Calu3 (cell line): Measurements from ENCODE around the gene FAM89B. TPM values are rescaled to one million over a fixed set of nuclear protein-coding genes. Genes with fewer than 3 reads are reported as not detected.

ENCODE experiments used
- BruUV-seq: library from RNA; stranded (reverse); fragments of 400-500 nt; replicated peaks from 2 replicates; lab custom pipeline; 2021; lab: Mats Ljungman, UMichigan
- CTCF ChIA-PET: fragments of 300-600 bp; sonication (Branson Sonifier 250); formaldehyde crosslinking; loops from one replicate; lab custom pipeline; 2022; ENCODE audit warnings: antibody characterized with exemption; lab: Charles Lee
- DNase-seq: peaks from one replicate; pipeline ENCODE4 v3.0.0; 2022
- H3K27ac Mint-ChIP-seq: one replicate; pipeline ENCODE4 v1.8.0; 2022; ENCODE audit warnings: mixed read lengths; ENCODE audit not compliant: unreplicated experiment
- H3K27me3 Mint-ChIP-seq: one replicate; pipeline ENCODE4 v1.8.0; 2022; ENCODE audit warnings: mixed read lengths; ENCODE audit not compliant: unreplicated experiment
- H3K36me3 Mint-ChIP-seq: one replicate; pipeline ENCODE4 v1.8.0; 2022; ENCODE audit warnings: mild to moderate bottlenecking, moderate library complexity, mixed read lengths; ENCODE audit not compliant: insufficient read depth, unreplicated experiment
- H3K4me1 Mint-ChIP-seq: one replicate; pipeline ENCODE4 v1.8.0; 2022; ENCODE audit warnings: mild to moderate bottlenecking, low read depth, mixed read lengths; ENCODE audit not compliant: unreplicated experiment
- H3K4me3 Mint-ChIP-seq: one replicate; pipeline ENCODE4 v1.8.0; 2022; ENCODE audit warnings: mild to moderate bottlenecking, low read depth, moderate library complexity, mixed read lengths; ENCODE audit not compliant: unreplicated experiment
- H3K9me3 Mint-ChIP-seq: one replicate; pipeline ENCODE4 v1.8.0; 2022; ENCODE audit warnings: low read depth, mixed read lengths; ENCODE audit not compliant: unreplicated experiment
- intact Hi-C: fragments of 100-400 bp; cut with micrococcal nuclease; formaldehyde crosslinking; loops from one replicate; pipeline ENCODE4 v1.10.0; 2022; ENCODE audit not compliant: unreplicated experiment
- total RNA-seq: library from RNA; stranded (reverse); gene quantifications from 2 replicates; pipeline ENCODE4 v1.2.3, GENCODE V29; 2022
- TF ChIP-seq, protein P1 (sequence below): fragments of 200-600 bp; IDR thresholded peaks from one replicate; pipeline ENCODE4 v1.8.0; 2022; ENCODE audit warnings: antibody characterized with exemption; ENCODE audit not compliant: unreplicated experiment

The FAM89B gene
- total RNA-seq, 1 experiment from 2014 or later, result 29.8 TPM

DNA sequence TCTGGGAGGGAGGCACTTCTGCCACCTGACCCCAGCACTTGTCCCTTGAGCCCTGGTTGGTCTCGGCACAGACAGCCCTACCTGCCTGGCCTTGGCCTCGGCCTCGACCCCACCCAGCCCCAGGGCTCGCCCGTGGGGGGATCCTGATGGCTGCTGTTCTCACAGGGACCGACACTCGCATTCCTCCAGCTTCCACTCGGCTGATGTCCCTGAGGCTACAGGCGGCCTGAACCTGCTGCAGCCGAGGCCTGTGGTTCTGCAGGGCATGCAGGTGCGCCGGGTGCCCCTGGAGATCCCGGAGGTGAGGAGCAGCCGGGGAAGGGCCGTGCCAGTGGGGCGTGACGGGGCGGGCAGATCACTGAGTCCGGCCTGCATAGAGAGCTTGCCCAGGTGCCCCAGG, 48.3 kb downstream of the FAM89B start:
- TF ChIP-seq, protein P1, sequence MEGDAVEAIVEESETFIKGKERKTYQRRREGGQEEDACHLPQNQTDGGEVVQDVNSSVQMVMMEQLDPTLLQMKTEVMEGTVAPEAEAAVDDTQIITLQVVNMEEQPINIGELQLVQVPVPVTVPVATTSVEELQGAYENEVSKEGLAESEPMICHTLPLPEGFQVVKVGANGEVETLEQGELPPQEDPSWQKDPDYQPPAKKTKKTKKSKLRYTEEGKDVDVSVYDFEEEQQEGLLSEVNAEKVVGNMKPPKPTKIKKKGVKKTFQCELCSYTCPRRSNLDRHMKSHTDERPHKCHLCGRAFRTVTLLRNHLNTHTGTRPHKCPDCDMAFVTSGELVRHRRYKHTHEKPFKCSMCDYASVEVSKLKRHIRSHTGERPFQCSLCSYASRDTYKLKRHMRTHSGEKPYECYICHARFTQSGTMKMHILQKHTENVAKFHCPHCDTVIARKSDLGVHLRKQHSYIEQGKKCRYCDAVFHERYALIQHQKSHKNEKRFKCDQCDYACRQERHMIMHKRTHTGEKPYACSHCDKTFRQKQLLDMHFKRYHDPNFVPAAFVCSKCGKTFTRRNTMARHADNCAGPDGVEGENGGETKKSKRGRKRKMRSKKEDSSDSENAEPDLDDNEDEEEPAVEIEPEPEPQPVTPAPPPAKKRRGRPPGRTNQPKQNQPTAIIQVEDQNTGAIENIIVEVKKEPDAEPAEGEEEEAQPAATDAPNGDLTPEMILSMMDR, result no peak
- no peak overlapping the region for H3K4me3 Mint-ChIP-seq
- intact Hi-C loops, result no loop called here
- H3K4me1 Mint-ChIP-seq, result peaks cover 9% of the 10 kb centered on the region
- H3K9me3 Mint-ChIP-seq, result no peaks in the 10 kb centered on the region
- peaks cover 61% of the 10 kb centered on the region for H3K36me3 Mint-ChIP-seq
- DNase-seq, result no peak
- H3K27ac Mint-ChIP-seq, result no peak overlapping the region
- CTCF ChIA-PET, result no interaction called here
- no peaks in the 10 kb centered on the region for H3K27me3 Mint-ChIP-seq
- BruUV-seq, result no TSS peak

DNA sequence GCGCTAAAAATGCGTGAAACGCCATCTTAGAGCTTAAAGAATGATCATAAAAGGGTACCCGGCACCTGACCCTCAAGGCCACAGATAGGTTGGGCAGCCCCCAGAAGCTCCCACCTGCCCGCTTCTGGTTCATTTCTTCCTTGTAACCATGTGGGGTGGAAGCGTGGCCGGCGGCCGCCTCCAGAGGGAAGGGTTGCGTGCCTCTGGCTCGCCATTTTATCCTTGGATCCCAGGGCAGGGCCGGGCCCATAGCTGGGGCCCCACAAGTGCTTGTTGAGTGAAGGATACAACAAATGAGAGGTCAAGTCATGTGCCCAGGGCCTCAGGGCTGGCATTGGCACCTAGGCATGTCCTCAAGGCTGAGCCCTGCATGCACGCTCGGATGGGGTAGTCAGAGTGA, 49.1 kb downstream of the FAM89B start:
- H3K36me3 Mint-ChIP-seq, result peaks cover 56% of the 10 kb centered on the region
- CTCF ChIA-PET, result no interaction called here
- DNase-seq, result no peak
- peaks cover 7% of the 10 kb centered on the region for H3K4me1 Mint-ChIP-seq
- no peak overlapping the region for H3K4me3 Mint-ChIP-seq
- intact Hi-C loops, result no loop called here
- H3K27me3 Mint-ChIP-seq, result no peaks in the 10 kb centered on the region
- no peaks in the 10 kb centered on the region for H3K9me3 Mint-ChIP-seq
- H3K27ac Mint-ChIP-seq, result peak overlapping the region; percentile 34
- TF ChIP-seq, protein P1, result no peak
- BruUV-seq, result no TSS peak

DNA sequence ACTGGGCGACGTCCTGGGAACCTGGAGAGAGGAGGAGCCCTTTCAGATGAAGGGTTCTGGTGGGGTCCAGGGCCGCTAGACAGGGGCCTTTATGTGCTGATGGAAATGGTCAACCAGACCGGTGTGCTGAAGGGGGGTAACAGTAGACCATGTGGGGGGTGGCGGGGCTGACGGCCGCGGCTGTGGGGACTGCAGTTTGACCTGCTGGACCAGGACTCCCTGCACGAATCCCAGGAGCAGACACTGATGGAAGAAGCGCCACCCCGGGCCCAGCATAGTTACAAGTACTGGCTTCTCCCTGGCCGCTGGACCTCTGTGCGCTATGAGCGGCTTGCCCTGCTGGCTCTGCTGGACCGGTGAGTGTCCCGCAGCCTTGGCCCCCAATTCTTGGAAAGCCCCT, 49.7 kb downstream of the FAM89B start:
- peak overlapping the region; percentile 34 for H3K27ac Mint-ChIP-seq
- no TSS peak for BruUV-seq

DNA sequence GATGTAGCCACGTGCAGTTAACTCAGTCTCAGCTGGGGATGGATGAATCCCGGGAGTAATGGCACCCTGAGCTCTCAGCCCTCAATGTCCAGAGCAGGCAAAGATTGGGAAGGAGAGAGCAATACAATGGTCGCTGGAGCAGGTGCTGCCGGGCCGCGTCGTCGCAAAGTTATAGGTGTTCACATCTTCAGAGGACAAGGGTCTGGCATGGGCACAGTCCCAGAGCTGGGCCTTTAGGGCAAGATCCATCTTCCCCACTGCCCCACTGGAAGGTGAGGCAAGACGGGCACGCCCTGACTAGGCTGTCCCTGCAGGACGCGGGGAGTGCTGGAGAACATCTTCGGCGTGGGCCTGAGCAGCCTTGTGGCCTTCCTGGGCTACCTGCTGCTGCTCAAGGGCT, 50.8 kb downstream of the FAM89B start:
- no peak overlapping the region for H3K4me3 Mint-ChIP-seq
- BruUV-seq, result no TSS peak
- intact Hi-C loops, result no loop called here
- CTCF ChIA-PET, result interaction anchor here (1.1 kb wide), 1 partner anchor 29 kb away, joined by 3 read pairs; no protein-coding TSS in a partner anchor
- no peaks in the 10 kb centered on the region for H3K9me3 Mint-ChIP-seq
- H3K27me3 Mint-ChIP-seq, result no peaks in the 10 kb centered on the region
- DNase-seq, result no peak
- peaks cover 50% of the 10 kb centered on the region for H3K36me3 Mint-ChIP-seq
- TF ChIP-seq, protein P1, result no peak
- H3K27ac Mint-ChIP-seq, result no peak overlapping the region
- H3K4me1 Mint-ChIP-seq, result no peaks in the 10 kb centered on the region

More for the DNA sequence above, 49.7 kb downstream of the FAM89B start:
- peaks cover 1% of the 10 kb centered on the region for H3K4me1 Mint-ChIP-seq
- H3K9me3 Mint-ChIP-seq, result no peaks in the 10 kb centered on the region
- TF ChIP-seq, protein P1, result no peak
- H3K4me3 Mint-ChIP-seq, result no peak overlapping the region
- no peak for DNase-seq
- CTCF ChIA-PET, result no interaction called here
- no peaks in the 10 kb centered on the region for H3K27me3 Mint-ChIP-seq
- H3K36me3 Mint-ChIP-seq, result peaks cover 56% of the 10 kb centered on the region
- intact Hi-C loops, result no loop called here

Other genes with a start within 250 kb of the FAM89B start
- gene DPF2, start 238.7 kb upstream of the FAM89B start, total RNA-seq, result 57.5 and 61.1 TPM in 2 replicates
- gene TIGD3, start 217.8 kb upstream of the FAM89B start, total RNA-seq, result 0.73 and 1.5 TPM in 2 replicates
- gene SLC25A45, start 189.9 kb upstream of the FAM89B start, total RNA-seq, result 2.9 and 4.0 TPM in 2 replicates
- gene FRMD8, start 185.9 kb upstream of the FAM89B start, total RNA-seq, result 40.2 and 51.9 TPM in 2 replicates
- 605 and 821 TPM in 2 replicates for gene NEAT1, start 149.7 kb upstream of the FAM89B start, total RNA-seq
- gene MALAT1, start 73.5 kb upstream of the FAM89B start, total RNA-seq, result 8,437 and 9,950 TPM in 2 replicates
- gene SCYL1, start 47.5 kb upstream of the FAM89B start, total RNA-seq, result 47.8 and 53.6 TPM in 2 replicates
- gene LTBP3, start 14.2 kb upstream of the FAM89B start, total RNA-seq, result 166 and 169 TPM in 2 replicates
- gene ZNRD2, start 2.1 kb upstream of the FAM89B start, total RNA-seq, result 40.7 and 45.3 TPM in 2 replicates
- gene EHBP1L1, start 3.5 kb downstream of the FAM89B start, total RNA-seq, result 73.7 and 81.0 TPM in 2 replicates
- 1.2 and 1.4 TPM in 2 replicates for gene KCNK7, start 23.3 kb downstream of the FAM89B start, total RNA-seq
- gene MAP3K11, start 41.7 kb downstream of the FAM89B start, total RNA-seq, result 86.3 and 91.4 TPM in 2 replicates
- gene PCNX3, start 43.2 kb downstream of the FAM89B start, total RNA-seq, result 72.8 and 77.4 TPM in 2 replicates
- gene SIPA1, start 65.6 kb downstream of the FAM89B start, total RNA-seq, result 33.0 and 41.3 TPM in 2 replicates
- gene RELA, start 90.4 kb downstream of the FAM89B start, total RNA-seq, result 76.4 and 79.6 TPM in 2 replicates
- 50.9 and 51.0 TPM in 2 replicates for gene KAT5, start 139.7 kb downstream of the FAM89B start, total RNA-seq
- gene RNASEH2C, start 148.3 kb downstream of the FAM89B start, total RNA-seq, result 26.2 and 28.2 TPM in 2 replicates
- gene AP5B1, start 208.4 kb downstream of the FAM89B start, total RNA-seq, result 18.5 and 21.9 TPM in 2 replicates
- gene OVOL1, start 214.5 kb downstream of the FAM89B start, total RNA-seq, result 12.7 and 15.2 TPM in 2 replicates